CD14-positive monocyte (primary cell): ENCODE measurements around the gene TRPM2. TPM values are rescaled to one million over a fixed set of nuclear protein-coding genes. Genes with fewer than 3 reads are reported as not detected.
A peak's percentile ranks its signal among the peaks of the same experiment; 100 is the strongest.

Experiments used
- DNase-seq, 3 donors: peaks; one replicate each; pipeline ENCODE4 v3.0.0-alpha.2; 2011 to 2022
- H2AFZ ChIP-seq: 2 replicates; pipeline ENCODE4 v1.6.0; 2012; ENCODE audit warnings: mild to moderate bottlenecking, low read depth, low read length, inconsistent platforms; ENCODE audit not compliant: insufficient read depth, poor library complexity, severe bottlenecking
- H3K27ac ChIP-seq, 2 donors: 1 replicate in 1 of 2; 2 replicates in 1 of 2; pipeline ENCODE4 v1.5.1; 2012 to 2013; ENCODE audit warnings: low read length in 2 of 2, control low read depth in 1 of 2, inconsistent platforms in 1 of 2, low read depth in 1 of 2, mild to moderate bottlenecking in 1 of 2
- H3K27me3 ChIP-seq, 2 donors: one replicate each; pipeline versions ENCODE4 v1.6.0 to v1.6.1; 2011 to 2013; ENCODE audit warnings: low read length in 2 of 2; ENCODE audit not compliant: control insufficient read depth in 2 of 2, insufficient read depth in 2 of 2
- H3K36me3 ChIP-seq, 2 donors: replicated peaks in 1 of 2; 1 replicate in 1 of 2; 2 replicates in 1 of 2; pipeline versions ENCODE4 v1.5.1 to v1.6.1; 2012 to 2013; ENCODE audit warnings: low read length in 2 of 2, control low read depth in 1 of 2, inconsistent platforms in 1 of 2, mild to moderate bottlenecking in 1 of 2; ENCODE audit not compliant: insufficient read depth in 2 of 2, control insufficient read depth in 1 of 2
- H3K4me1 ChIP-seq, 2 donors: 1 replicate in 1 of 2; 2 replicates in 1 of 2; pipeline versions ENCODE4 v1.5.1 to v1.6.1; 2012 to 2013; ENCODE audit warnings: low read length in 2 of 2, control low read depth in 1 of 2, inconsistent platforms in 1 of 2, mild to moderate bottlenecking in 1 of 2, moderate library complexity in 1 of 2; ENCODE audit not compliant: insufficient read depth in 2 of 2, control insufficient read depth in 1 of 2
- H3K4me2 ChIP-seq: replicated peaks from 2 replicates; pipeline ENCODE3; 2012; ENCODE audit warnings: low read length, moderate library complexity, mild to moderate bottlenecking; ENCODE audit not compliant: poor library complexity, severe bottlenecking; ENCODE audit errors: extremely low read depth
- H3K4me3 ChIP-seq, 3 experiments: fragments of 200-600 bp in 1 of 3; sonication (generic) in 1 of 3; replicated peaks in 1 of 3; 1 replicate in 2 of 3; 2 replicates in 1 of 3; pipeline ENCODE4 v1.5.1; 2011 to 2013; ENCODE audit warnings: low read length in 3 of 3, mild to moderate bottlenecking in 3 of 3, control low read depth in 2 of 3, low read depth in 2 of 3, inconsistent platforms in 1 of 3, moderate library complexity in 1 of 3
- H3K79me2 ChIP-seq: 2 replicates; pipeline ENCODE4 v1.6.0; 2012; ENCODE audit warnings: mild to moderate bottlenecking, control low read depth, inconsistent platforms, low read length, moderate library complexity; ENCODE audit not compliant: insufficient read depth
- H3K9ac ChIP-seq: 2 replicates; pipeline ENCODE4 v1.6.0; 2017; ENCODE audit warnings: low read length, mild to moderate bottlenecking; ENCODE audit not compliant: insufficient read depth, poor library complexity, severe bottlenecking
- H3K9me3 ChIP-seq, 2 donors: replicated peaks in 1 of 2; 1 replicate in 1 of 2; 2 replicates in 1 of 2; pipeline versions ENCODE4 v1.5.1 to v1.6.1; 2012 to 2013; ENCODE audit warnings: low read length in 2 of 2, control low read depth in 1 of 2; ENCODE audit not compliant: control insufficient read depth in 1 of 2, insufficient read depth in 1 of 2
- H4K20me1 ChIP-seq: 2 replicates; pipeline ENCODE4 v1.6.0; 2012; ENCODE audit warnings: mild to moderate bottlenecking, low read length, control low read depth, moderate library complexity; ENCODE audit not compliant: insufficient read depth
- H3K27ac Mint-ChIP-seq, 7 donors: one replicate each; pipeline ENCODE4 v1.8.0; 2020; ENCODE audit warnings: mild to moderate bottlenecking in 7 of 7, mixed read lengths in 7 of 7, moderate library complexity in 6 of 7, inconsistent platforms in 2 of 7
- H3K27me3 Mint-ChIP-seq, 3 donors: one replicate each; pipeline ENCODE4 v1.8.0; 2021 to 2022; ENCODE audit warnings: low read depth in 3 of 3, mild to moderate bottlenecking in 3 of 3, mixed read lengths in 3 of 3, moderate library complexity in 3 of 3, inconsistent platforms in 1 of 3
- H3K36me3 Mint-ChIP-seq, 2 donors: one replicate each; pipeline ENCODE4 v1.8.0; 2020; ENCODE audit warnings: mixed read lengths in 2 of 2, inconsistent platforms in 1 of 2, mild to moderate bottlenecking in 1 of 2
- H3K4me1 Mint-ChIP-seq: one replicate; pipeline ENCODE4 v1.8.0; 2020; ENCODE audit warnings: mild to moderate bottlenecking, mixed read lengths
- H3K4me3 Mint-ChIP-seq, 2 donors: one replicate each; pipeline ENCODE4 v1.8.0; 2020; ENCODE audit warnings: mild to moderate bottlenecking in 2 of 2, mixed read lengths in 2 of 2, moderate library complexity in 1 of 2
- H3K9me3 Mint-ChIP-seq, 7 donors: one replicate each; pipeline ENCODE4 v1.8.0; 2020 to 2022; ENCODE audit warnings: mixed read lengths in 7 of 7, mild to moderate bottlenecking in 6 of 7, moderate library complexity in 6 of 7, inconsistent platforms in 2 of 7
- CTCF ChIP-seq: fragments of 200-600 bp; IDR thresholded peaks from one replicate; pipeline ENCODE4 v1.8.0; 2022; ENCODE audit warnings: antibody characterized with exemption, mild to moderate bottlenecking
- WGBS: methylation state at CpG from one replicate; pipeline ENCODE4 v1.1.5; 2013; ENCODE audit warnings: missing lambda C conversion rate; ENCODE audit not compliant: insufficient coverage; 5-methylcytosine and 5-hydroxymethylcytosine counted together
- intact Hi-C, 2 donors: fragments of 100-400 bp; cut with micrococcal nuclease; formaldehyde crosslinking; loops; one replicate each; pipeline versions ENCODE4 v1.15.0 to v1.15.1; 2023
- polyA plus RNA-seq, 3 donors: library from polyadenylated mRNA; depleted of rRNA in 1 of 3; unstranded in 2 of 3; stranded (reverse) in 1 of 3; fragments of 300-500 nt in 2 of 3; fragments of >200 nt in 1 of 3; fragmentation: Illumina TruSeq in 2 of 3; gene quantifications; 1 replicate in 2 of 3; 2 replicates in 1 of 3; pipeline ENCODE4 v1.2.3, GENCODE V29; 2012 to 2021

TRPM2 gene
- polyA plus RNA-seq, 3 donors: 7.6 to 21.6 (median 12.2) TPM

GRCh38 chr21:44389335-44389734 is 35.9 kb downstream of the TRPM2 start:
- no peak for DNase-seq
- Histone ChIP-seq H3K9ac (no peak overlapping the region), H4K20me1 (no peaks in the 10 kb centered on the region), H3K4me3 (no peak overlapping the region), H3K4me1 (peaks cover 12 to 16% of the 10 kb centered on the region in 2 donors), H3K36me3 (peaks cover 46 to 73% of the 10 kb centered on the region in 2 donors), H3K79me2 (no peaks in the 10 kb centered on the region), H2AFZ (no peak overlapping the region), H3K9me3 (peaks cover 1 to 17% of the 10 kb centered on the region in 2 donors), H3K27me3 (no peaks in the 10 kb centered on the region), H3K27ac (no peak overlapping the region), H3K4me2 (no peak overlapping the region)
- Mint-ChIP-seq H3K4me1 (peaks cover 16% of the 10 kb centered on the region), H3K27ac (no peak overlapping the region), H3K9me3 (peaks cover 12 to 22% (median 19%) of the 10 kb centered on the region in 7 donors), H3K36me3 (peaks cover 67 to 85% of the 10 kb centered on the region in 2 donors), H3K27me3 (peaks cover 0 to 4% (median 0%) of the 10 kb centered on the region in 3 donors), H3K4me3 (no peak overlapping the region)
- WGBS: no CpG with 5 or more reads among the region's 1 CpG
- intact Hi-C loops: loop anchor here in 1 of 2 donors (10.0 kb wide), 1 partner anchor 55 kb away; the partner anchor contains the start of gene CFAP410
- TF ChIP-seq CTCF: no peak

GRCh38 chr21:44390886-44391285 is 37.5 kb downstream of the TRPM2 start:
- intact Hi-C loops: no loop called here
- H3K27me3 Mint-ChIP-seq: peaks cover 0 to 4% (median 0%) of the 10 kb centered on the region in 3 donors
- H3K4me1 ChIP-seq: peaks cover 12 to 16% of the 10 kb centered on the region in 2 donors
- H3K79me2 ChIP-seq: no peaks in the 10 kb centered on the region
- no peak for TF ChIP-seq CTCF
- H3K36me3 Mint-ChIP-seq: peaks cover 61 to 81% of the 10 kb centered on the region in 2 donors
- H3K4me3 Mint-ChIP-seq: no peak overlapping the region
- H3K27me3 ChIP-seq: no peaks in the 10 kb centered on the region
- H3K9me3 Mint-ChIP-seq: peaks cover 0 to 6% (median 5%) of the 10 kb centered on the region in 7 donors
- H4K20me1 ChIP-seq: no peaks in the 10 kb centered on the region
- H3K9me3 ChIP-seq: peaks cover 0 to 1% of the 10 kb centered on the region in 2 donors
- H3K9ac ChIP-seq: no peak overlapping the region
- peak overlapping the region in 1 of 7 donors; percentile 66 for H3K27ac Mint-ChIP-seq
- no peak overlapping the region for H2AFZ ChIP-seq
- no peak overlapping the region for H3K4me3 ChIP-seq
- WGBS: 100% methylated on average over 5 of the region's 8 CpGs
- H3K36me3 ChIP-seq: peaks cover 39 to 69% of the 10 kb centered on the region in 2 donors
- no peak overlapping the region for H3K27ac ChIP-seq
- no peak for DNase-seq
- H3K4me2 ChIP-seq: no peak overlapping the region
- H3K4me1 Mint-ChIP-seq: peaks cover 16% of the 10 kb centered on the region
